Activated naive CD4-positive, alpha-beta T cell treated with anti-CD3 and anti-CD28 coated beads, Interleukin-2, amount 50 U/mL, for 16 hours (primary cell): ENCODE data around the gene RAET1L.
"Not testable (repeated sequence)": the region's sequence is repeated elsewhere in the genome, so short reads cannot be mapped to it uniquely, and the experiment has no call there.

Source experiments
- DNase-seq: peaks from one replicate; pipeline ENCODE4 v3.0.0-alpha.2; 2020

The RAET1L gene

GRCh38 chr6:150015281-150016001, 9.9 kb downstream of the RAET1L start:
- DNase-seq: not testable (repeated sequence)

DNA sequence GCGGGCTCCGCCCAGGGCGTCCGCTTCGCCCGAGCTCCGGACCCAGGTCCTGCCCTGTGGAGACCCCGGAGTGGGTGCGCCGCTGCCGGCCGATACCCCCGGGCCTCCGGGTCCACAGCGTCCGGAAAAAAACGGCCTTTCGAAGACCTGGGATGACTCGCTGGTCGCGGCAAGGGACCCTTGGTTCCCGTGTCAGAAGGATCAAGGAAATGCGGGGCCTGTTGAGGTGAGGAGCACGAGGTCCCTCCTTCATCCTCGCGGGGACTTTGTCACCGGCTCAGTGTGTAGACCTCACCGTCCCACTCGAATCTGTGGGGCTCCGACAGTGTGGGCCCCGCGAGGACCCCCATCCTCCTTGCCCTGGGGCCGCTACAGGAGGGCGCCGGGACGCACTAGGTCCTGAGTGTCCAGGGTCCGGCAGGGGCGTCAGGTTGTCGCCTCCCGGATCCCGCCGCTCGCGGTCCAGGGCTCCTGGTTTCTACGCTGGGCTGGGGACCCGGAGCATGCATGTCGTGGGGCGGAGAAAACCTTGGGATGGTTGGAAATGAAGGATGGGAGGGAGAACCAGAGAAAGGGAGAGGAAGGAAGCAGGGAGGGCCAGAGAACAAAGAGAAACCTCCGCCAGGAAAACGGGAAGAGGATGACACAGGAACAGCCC, 10.6 kb downstream of the RAET1L start:
- not testable (repeated sequence) for DNase-seq

GRCh38 chr6:150013785-150014622, 11.3 kb downstream of the RAET1L start:
- not testable (repeated sequence) for DNase-seq

- not testable (repeated sequence) for DNase-seq
These were observed 12.2 kb downstream of the RAET1L start for GRCh38 chr6:150012846-150013784.

DNA sequence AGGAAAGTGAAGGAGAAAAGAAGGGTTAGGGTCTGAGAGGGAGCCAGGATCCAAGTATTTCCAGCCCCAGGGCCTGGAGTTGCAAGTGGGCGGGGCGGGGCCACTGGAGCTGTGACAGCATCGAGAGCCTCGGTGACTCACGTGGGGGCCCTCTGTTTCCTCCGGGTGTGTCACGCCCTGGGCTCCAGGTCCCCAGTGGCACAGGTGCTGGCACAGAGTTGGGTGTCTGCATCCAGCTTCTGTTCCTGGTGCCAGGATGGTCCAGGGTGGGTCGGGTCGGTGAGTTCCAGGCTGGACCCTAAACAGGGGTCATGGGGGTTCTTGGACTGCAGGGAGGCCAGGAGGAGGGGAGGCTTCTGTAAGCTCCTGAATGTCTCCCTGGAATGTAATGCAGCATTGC, 16.7 kb downstream of the RAET1L start:
- peak; percentile 57 for DNase-seq

- peak; percentile 54 for DNase-seq
These were observed 18.3 kb downstream of the RAET1L start for GRCh38 chr6:150006961-150007464.

- no peak for DNase-seq
These were observed 19.3 kb downstream of the RAET1L start for GRCh38 chr6:150005761-150006651.

- peak; percentile 88 for DNase-seq
These were observed 20.3 kb downstream of the RAET1L start for GRCh38 chr6:150004783-150005717.

DNA sequence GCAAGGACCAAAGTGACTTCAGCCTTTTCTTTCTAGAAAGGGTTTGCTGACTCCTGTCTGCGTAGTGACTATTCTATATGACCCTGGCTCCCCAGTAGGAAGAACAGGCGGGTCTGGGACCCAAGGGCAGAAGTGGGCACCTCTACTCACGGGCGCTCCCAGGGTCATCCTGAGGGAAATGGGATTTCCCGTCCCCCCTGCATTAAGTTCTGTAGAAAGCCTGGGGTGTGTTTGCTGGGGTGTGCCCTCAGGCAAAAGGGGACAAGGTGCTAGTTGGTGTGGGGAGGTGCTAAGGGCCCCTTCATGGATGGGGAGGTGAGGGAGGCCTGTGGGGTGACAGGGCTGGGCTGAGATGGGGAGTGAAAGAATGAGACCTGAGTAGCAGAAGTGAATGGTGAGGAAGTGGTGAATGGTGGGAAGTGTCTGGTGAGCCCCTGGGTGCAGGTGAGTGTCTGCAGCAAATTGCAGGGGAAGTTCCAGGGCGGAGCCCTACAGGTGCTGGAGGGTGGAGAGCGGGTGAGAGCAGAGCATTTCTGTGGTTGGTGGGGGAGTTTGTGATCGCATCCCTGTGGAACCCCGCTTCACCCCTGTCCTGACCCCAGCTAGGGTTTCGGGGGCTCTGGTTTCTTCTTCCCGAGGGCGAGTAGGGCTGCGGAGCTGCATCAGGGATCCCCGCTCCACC, 21.1 kb downstream of the RAET1L start:
- no peak for DNase-seq

DNA sequence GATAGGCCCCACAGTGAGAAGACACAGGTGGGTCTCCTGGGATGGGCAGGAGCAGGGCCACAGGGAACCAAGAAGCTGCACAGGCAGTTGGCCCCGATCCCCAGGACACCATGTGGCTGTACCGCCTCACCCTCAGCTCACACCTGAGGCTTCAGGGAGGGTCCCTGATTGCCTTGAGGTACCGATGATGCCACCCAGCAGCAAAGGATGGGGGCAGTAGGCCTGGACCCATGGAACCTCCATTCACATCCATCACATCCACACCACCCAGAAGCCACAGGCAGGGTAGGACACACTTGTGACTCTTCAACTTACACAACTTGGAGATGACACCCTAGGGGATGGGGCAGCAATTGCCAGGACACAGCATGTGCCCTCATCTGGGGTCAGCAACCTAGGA, 21.7 kb downstream of the RAET1L start:
- not testable (repeated sequence) for DNase-seq

DNA sequence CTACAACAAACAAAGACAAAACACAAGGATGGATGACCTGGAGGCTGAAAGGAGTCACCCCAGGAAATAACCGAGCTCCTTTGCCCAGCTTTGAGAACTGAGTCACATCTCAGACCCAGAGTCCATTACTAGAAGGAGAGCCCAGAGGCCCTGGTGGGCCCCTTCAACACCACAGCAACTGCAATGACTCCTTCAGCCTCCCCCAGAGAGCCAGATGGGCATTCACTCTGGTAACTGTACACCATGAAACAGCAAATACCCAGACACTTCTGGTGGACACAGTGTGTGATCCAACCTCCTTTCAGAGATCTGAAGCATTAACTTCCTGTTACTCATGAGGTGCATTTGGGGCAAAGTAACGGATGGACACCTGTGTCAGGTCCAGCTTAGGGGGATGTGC, 22.6 kb downstream of the RAET1L start:
- DNase-seq: no peak

GRCh38 chr6:150001295-150002008, 23.9 kb downstream of the RAET1L start:
- no peak for DNase-seq

- no peak for DNase-seq
These were observed 25.7 kb downstream of the RAET1L start for GRCh38 chr6:149999636-150000035.

DNA sequence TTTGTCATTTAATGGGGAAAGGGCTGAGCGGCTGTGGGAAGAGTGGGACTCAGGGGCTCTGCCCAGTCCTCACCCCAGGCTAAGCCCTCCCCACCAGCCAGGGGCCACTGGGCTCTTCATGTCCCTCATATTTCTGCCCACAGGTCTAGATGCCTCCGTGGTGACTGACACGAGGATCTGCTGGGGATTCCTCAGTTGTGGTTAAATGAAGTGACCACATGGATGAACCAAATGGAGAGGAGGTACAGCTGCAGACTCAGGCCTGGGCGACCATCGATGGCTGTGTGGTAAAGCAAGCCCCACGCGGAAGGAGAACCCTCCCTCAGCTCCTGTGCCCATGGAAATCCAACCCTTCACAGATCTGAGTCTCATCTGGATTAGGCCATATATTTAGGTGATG, 29.4 kb downstream of the RAET1L start:
- no peak for DNase-seq

GRCh38 chr6:149995235-149995750, 30.0 kb downstream of the RAET1L start:
- no peak for DNase-seq

- DNase-seq: no peak
These were observed 33.5 kb downstream of the RAET1L start for GRCh38 chr6:149991838-149992237.

- DNase-seq: not testable (repeated sequence)
These were observed 33.9 kb downstream of the RAET1L start for GRCh38 chr6:149991472-149991795.

DNA sequence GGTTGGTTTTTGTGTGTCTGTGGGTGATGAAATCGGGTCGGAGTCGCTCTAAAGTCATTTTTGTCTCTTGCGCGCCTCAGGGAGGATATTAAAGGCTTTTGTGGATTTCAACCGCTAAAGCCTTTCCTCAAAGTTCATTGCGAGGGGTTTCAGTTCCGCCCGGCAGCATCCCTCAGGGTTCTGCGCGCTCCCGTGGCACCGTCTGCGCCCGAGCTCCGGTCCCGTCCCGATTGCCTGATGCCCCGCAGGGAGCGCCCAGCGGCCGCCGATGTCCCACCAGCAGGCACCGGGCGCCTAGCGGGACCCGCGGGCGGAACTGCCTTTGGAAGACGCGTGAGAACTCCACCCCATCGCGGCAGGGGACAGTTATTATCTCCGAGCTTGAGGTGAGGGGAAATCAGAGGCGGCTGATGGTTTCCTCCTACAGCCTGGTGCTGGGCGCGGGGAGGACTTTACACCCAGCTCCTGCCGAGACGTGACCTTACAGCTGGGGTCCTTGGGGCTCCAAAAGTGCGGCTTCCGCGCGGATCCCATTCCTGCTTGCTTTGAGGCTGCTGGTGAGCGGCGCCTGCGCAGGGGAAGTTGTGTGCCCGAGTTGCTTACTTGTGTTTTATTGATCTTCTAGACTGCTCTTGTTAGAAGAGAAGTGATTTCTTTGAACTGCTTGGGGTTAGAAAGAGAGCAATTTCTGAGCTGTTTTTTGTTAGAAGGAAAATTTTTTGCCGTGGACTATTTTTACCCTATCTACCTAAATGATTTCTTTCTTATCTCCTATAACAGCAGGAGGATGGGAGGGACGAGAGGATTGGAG, 34.5 kb downstream of the RAET1L start:
- DNase-seq: no peak
